HG03159 (cell line): ENCODE measurements around the gene AK4.

Experiments
- ATAC-seq: cut with Tn5 transposase; IDR thresholded peaks from one replicate; pipeline ENCODE4 v1.9.1; 2021; ENCODE audit warnings: mild to moderate bottlenecking, moderate library complexity; ENCODE audit not compliant: unreplicated experiment

AK4 gene

DNA sequence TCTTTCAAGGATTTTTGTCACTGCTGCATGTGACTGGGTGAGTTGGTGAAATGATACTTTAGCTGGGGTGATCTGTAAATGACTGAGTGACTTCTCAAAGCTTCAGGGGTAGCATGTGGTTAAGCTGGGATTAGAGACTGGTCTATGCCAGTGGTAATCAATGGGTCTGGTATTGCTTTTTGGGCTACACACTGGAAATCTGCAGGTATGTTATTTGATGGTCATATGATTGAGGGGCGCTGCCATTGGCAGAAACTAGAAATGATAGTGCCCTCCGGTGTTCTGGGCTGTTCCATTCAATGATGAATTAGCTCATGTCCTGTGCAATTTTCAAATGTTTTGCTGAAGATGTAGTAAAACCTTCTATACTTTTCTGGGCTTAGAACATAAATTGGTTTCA, 121.6 kb downstream of the AK4 start:
- ATAC-seq, result no peak

DNA sequence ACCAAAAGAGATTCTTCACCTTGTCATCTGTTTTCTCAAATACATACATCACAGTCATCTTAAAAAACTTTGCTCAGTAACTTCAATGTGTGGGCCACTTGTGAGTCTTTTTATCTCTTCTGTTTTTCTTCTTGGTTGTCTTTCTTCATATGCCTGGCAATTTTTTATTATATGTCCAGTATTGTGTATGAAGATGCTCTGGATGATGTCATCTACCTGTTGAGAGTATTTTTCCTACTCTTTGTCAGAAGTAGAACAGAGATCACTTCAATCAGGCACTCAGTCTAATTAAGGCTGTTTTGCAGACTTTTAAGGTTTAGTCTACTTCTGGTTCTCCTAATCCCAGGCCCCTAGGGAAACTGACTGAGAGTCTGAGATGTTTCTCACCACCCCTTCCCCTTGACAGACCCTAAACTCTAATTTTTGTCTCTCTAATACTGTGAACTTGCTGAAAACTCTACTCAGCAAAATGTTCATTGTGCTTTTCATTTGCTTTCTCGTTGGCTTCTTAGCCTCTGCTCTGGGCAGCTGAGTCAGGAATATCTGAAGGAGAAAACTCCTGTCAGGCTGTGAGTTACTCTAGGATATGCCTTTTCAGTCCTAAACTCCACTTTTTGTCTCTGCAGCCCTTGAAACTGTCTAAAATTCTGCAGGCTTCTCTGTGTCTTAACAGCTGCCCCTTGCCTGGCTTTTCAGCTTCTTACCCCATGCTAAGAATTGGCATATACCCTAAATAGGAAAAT, 128.4 kb downstream of the AK4 start:
- no peak for ATAC-seq

DNA sequence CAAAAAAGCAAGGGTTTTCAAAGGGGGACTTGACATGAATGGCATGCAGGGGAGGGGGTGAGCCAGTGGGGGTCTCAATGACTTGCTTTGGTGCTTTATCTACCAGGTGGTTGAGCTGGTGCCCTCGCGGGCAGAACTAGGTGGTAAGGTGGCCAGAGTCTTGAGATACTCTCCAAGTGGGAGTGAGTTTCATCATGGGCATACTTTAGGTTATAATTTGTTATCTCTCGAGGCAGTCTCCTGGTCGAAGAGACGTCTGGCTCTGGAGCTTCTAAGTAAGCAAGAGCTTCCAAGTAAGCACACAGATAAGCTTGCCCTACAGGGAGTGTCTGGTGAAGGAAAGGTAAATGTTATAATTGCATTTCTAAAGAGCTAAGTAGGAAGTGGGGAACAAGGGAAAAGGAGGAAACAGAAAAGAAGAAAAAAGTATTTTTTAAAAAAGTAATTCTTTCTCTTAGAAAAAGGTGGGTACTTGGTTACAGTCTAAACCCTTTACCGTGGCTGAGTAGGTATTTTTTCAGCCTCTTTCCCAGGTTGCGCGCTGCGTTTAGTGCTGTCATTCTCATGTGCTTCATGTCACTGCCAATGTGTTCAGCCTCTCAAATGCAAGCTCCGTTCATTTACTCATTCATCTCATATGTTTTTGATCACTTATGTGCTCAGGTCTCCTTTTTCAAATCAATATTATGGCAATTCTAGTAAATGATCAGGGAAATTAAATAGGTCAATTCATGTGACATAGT, 129.8 kb downstream of the AK4 start:
- no peak for ATAC-seq

DNA sequence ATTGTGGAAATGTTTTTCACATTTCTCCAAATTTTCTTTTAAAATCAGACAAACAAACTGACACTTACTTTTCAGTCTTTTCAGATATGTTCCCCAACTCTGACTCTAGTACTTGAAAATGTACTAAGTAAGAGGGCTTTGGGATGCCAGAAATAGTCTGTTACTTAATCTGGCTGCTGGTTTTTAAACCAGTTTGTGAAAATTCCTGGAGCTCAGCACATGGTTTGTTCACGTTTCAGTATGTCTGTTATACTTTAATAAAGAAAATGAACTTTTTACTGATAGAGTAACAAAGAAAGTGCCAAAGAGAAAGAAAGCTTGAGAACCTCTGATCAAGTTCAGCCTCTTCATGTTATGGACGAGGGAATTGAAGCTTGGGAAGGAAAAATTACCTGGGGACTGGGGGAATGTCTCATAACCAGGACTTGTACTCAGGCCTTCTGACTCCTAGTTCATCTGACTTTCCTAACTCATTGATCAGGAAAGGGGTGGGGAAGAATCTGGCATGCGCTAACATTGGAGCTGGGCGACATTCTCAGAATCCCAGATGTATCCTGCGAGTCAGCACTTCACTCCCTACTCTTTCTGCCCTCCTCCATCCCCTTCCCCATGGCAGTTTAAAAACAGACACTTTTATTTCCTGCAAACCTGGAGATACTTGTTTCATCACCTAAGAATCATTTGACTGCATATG, 130.5 kb downstream of the AK4 start:
- no peak for ATAC-seq

DNA sequence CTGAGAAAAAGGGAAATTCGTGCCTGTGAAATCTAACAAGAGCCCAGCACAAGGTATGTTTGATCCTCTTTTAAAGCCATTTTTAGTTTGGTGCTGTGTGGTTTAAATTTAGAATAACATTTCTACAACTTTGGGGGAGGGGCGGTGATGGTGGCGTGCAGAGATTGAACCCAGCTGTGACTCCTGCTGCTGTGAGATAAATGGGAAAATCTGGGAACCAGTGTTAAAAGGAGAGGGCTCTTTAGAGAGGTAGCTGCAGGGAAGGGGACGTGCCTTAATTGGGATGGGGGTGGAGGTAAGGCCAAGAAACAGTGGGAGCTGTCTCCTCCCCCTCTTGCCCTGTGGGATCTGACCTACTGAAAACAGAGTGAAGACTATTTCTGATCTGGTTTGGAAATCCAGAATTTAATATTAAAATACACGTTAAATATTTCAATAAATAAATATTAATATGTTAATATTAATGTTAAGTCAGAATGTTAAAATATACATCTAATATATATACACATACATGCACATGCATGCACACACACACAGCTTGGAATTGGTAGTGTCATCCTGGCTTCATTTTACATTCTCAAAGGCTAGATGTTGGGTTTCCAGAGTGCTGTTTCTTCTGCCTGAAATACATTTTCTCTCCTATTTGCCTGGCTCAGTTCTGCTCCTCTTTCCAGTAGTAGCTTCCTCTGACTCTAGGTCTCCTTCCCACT, 131.2 kb downstream of the AK4 start:
- ATAC-seq, result no peak
